DND-41 (cell line): ENCODE results near the gene TAF9B.

Source experiments
- EZH2 ChIP-seq: IDR thresholded peaks from 3 replicates; pipeline ENCODE4 v1.6.1; 2012; ENCODE audit warnings: borderline replicate concordance, low read depth, mild to moderate bottlenecking, moderate library complexity, low read length, inconsistent platforms; ENCODE audit not compliant: severe bottlenecking
- TF ChIP-seq, protein P1 (sequence below): IDR thresholded peaks from 2 replicates; pipeline ENCODE4 v1.5.1; 2012; ENCODE audit warnings: borderline replicate concordance, low read length, moderate library complexity, mild to moderate bottlenecking; ENCODE audit not compliant: poor library complexity, severe bottlenecking; ENCODE audit errors: extremely low read depth

DNA sequence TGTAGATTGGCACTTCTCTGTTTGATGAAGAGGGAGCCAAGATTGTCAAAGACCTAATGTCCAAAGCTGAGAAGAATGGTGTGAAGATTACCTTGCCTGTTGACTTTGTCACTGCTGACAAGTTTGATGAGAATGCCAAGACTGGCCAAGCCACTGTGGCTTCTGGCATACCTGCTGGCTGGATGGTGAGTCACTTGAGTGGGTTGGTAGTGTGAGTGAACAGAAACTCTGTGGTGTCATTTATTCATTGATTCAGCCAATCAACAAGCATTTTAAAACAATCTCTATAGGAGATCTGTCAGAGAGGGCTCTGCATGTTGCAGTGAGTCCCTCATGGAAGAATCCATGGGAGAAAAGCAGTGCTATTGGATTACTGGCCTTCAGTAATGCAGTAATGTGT lies 16.3 kb downstream of the TAF9B start:
- TF ChIP-seq, protein P1, sequence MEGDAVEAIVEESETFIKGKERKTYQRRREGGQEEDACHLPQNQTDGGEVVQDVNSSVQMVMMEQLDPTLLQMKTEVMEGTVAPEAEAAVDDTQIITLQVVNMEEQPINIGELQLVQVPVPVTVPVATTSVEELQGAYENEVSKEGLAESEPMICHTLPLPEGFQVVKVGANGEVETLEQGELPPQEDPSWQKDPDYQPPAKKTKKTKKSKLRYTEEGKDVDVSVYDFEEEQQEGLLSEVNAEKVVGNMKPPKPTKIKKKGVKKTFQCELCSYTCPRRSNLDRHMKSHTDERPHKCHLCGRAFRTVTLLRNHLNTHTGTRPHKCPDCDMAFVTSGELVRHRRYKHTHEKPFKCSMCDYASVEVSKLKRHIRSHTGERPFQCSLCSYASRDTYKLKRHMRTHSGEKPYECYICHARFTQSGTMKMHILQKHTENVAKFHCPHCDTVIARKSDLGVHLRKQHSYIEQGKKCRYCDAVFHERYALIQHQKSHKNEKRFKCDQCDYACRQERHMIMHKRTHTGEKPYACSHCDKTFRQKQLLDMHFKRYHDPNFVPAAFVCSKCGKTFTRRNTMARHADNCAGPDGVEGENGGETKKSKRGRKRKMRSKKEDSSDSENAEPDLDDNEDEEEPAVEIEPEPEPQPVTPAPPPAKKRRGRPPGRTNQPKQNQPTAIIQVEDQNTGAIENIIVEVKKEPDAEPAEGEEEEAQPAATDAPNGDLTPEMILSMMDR = no peak
- TF ChIP-seq EZH2 = no peak
